ENCODE results near the gene RPS19BP1.

RPS19BP1 gene

DNA sequence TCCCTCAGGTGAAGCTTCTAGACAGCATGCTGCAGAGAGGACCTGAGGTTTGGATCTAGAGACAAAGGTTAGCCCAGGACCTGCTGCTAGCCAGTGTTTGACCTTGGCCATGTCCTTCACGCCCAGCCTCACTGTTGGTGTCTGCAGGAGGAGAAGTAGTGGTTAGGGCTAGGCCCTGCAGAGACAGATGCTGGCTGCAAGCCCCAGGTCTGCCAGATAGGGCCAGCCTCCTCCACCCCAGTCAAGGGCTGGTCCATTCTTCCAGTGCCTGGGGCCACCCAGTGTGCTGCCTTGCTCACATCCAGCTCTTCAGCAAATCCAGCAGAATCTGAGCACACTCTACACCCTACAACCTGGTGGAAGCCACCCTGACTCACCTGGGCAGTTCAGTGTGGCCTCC lies 52.0 kb downstream of the RPS19BP1 start:
- no peak overlapping the region for H3K4me3 ChIP-seq (ENCODE audit: low read depth, low read length)
- no peak for DNase-seq (ENCODE audit: low read depth, low spot score)
- TF ChIP-seq, protein P1, sequence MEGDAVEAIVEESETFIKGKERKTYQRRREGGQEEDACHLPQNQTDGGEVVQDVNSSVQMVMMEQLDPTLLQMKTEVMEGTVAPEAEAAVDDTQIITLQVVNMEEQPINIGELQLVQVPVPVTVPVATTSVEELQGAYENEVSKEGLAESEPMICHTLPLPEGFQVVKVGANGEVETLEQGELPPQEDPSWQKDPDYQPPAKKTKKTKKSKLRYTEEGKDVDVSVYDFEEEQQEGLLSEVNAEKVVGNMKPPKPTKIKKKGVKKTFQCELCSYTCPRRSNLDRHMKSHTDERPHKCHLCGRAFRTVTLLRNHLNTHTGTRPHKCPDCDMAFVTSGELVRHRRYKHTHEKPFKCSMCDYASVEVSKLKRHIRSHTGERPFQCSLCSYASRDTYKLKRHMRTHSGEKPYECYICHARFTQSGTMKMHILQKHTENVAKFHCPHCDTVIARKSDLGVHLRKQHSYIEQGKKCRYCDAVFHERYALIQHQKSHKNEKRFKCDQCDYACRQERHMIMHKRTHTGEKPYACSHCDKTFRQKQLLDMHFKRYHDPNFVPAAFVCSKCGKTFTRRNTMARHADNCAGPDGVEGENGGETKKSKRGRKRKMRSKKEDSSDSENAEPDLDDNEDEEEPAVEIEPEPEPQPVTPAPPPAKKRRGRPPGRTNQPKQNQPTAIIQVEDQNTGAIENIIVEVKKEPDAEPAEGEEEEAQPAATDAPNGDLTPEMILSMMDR (IDR thresholded peaks at IDR 0.05; ENCODE audit: low read depth, low read length) = no peak
- in situ Hi-C loops (cut with HindIII; ENCODE audit: low sequenced_read_pairs) = no loop called here

- no peak for DNase-seq (ENCODE audit: low read depth, low spot score)
- in situ Hi-C loops (cut with HindIII; ENCODE audit: low sequenced_read_pairs) = no loop called here
- no peak overlapping the region for H3K4me3 ChIP-seq (ENCODE audit: low read depth, low read length)
- TF ChIP-seq, protein P1 (IDR thresholded peaks at IDR 0.05; ENCODE audit: low read depth, low read length) = no peak
Observed at GRCh38 chr22:39479254-39479653, 53.3 kb downstream of the RPS19BP1 start.

Data from astrocyte of the spinal cord (primary cell).